HG02623 (cell line): ENCODE data around the gene ZNF816.
"Not testable (repeated sequence)": the region's sequence is repeated elsewhere in the genome, so short reads cannot be mapped to it uniquely, and the experiment has no call there.

Source experiments
- ATAC-seq: cut with Tn5 transposase; IDR thresholded peaks from one replicate; pipeline ENCODE4 v1.9.1; 2021; ENCODE audit warnings: moderate library complexity; ENCODE audit not compliant: unreplicated experiment

The ZNF816 gene

DNA sequence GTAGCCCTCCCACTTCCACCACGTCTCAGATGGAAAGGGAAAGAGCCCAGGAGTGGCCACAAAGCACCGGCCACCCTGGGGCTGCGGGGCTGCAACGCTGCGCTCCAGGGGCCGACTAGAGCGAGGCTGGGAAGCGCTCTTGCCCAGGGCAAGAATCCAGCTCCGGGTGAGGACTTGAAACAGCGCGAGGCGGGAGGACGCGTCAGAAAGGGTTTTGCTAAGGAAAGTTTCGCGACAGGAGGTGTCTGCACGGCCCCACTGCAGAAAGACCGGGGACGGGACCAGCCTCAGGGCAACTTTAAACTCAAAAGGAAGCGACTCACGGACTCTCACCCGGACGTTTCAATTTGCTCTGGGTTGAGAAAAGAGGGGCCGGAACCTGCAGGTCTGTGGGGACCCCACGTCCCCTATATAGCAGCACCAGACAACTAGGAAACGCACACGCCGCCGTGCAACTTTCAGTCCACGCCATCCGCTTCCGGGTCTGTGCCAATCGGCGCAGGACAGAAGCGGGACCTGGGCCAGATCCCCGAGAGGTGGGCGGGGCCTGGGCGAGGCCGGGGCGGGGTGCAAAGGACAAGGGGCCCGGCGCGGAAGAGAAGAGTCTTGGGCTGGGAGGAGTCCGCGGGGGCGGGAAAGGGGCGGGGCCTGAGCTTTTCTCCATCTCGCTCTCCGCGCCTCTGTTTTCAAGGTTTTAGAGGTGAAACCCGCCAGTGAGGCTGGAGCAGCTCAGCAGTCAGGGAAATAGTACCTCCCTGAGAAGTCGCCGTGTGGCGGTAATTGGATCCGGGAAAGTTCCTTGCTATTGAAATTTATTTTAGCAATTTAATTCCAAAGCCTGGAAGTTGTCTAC is at the start of gene ZNF816:
Gene ZNF816 (minus strand): TSS at position 488 of the 853 bp plus-strand sequence. CDS start 6,792 bp downstream, outside the sequence.
- ATAC-seq, result peak; percentile 94

DNA sequence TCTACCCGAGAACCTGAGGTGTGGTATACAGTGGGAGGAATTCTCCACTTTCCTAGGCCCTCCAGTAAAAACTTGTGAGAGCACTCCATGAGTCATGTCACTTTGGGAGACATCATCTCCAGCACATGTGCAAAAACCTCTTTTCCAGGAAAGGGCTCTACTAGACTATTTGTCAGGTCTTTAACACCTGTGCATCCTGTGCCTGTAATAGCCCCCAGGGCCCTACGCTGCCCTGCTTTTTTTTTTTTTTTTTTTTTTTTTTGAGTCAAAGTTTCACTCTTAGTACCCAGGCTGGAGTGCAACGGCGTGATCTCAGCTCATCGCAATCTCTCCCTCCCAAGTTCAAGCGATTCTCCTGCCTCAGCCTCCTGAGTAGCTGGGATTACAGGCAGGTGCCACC is 49.3 kb upstream of the ZNF816 start:
- no peak for ATAC-seq

DNA sequence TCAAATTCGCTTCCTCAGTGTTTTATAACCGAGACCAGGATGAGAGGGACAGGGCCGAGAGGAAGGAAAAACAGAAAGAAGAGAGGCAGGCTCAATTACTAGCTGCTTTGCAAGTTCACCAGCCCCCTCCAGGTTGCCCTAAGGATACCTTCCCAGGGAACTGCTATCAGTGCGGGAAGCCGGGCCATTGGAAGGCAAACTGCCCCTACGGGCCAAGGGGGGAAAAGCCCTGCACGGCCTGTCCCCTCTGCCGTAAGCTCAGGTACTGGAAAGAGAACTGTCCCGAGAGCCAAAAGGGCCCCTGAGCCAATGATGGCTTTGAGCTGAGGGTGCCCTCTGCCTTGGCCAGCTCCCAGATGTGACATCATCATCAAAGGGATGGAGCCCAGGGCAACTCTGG is 47.8 kb upstream of the ZNF816 start:
- ATAC-seq, result no peak

GRCh38 chr19:53008061-53008778 is 45.5 kb upstream of the ZNF816 start:
- ATAC-seq, result no peak

- no peak for ATAC-seq
Measured at GRCh38 chr19:53007606-53008005, 44.9 kb upstream of the ZNF816 start.

DNA sequence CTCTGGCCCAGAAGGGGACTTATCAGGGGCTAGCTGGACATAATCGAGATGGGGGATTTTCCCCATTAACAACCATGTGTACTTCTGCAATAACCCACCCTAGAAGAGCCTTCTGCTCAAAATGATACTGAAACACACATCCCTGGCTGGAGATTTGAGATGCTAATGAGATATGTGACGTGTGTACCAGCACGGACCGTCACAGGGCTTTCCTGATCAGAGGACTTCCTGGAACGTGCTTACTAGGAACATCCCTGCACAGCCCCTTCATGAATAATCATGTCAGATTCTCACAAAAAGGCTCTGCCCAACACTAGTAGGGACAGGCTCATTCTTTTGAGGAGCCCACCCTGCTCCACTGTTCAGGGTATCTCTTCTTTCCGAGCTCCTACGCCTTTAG is 44.5 kb upstream of the ZNF816 start:
- no peak for ATAC-seq

DNA sequence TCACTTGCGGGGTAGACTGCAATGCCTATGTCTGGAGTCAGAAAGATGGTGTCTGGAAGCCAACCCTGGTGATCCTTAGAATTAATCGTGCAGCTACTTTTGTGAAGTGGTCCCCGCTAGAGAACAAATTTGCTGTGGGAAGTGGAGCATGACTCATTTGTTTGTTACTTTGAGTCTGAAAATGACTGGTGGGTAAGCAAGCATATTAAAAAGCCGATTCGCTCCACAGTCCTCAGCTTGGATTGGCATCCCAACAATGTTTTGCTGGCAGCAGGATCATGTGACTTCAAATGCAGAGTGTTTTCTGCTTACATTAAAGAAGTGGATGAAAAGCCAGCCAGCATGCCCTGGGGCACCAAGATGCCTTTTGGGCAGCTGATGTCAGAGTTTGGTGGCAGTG is 41.6 kb upstream of the ZNF816 start:
- ATAC-seq, result no peak

GRCh38 chr19:53002479-53002878 is 39.8 kb upstream of the ZNF816 start:
- no peak for ATAC-seq

DNA sequence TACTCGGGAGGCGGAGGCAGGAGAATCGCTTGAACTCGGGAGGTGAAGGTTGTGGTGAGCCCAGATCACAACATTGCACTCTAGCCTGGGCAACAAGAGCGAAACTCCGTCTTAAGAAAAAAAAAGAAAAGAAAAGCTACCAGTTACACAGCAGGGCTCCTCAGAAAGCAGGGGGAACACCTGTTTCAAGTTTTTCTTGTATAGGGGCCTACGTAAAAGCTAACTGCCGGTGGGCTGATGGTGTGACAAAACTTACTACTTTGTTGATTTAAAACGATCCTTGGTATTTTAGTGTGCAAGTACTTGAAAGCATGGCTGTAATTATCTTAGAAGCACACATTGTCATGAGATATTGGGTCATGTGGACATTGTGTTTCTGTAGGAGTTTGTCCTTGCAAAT is 35.3 kb upstream of the ZNF816 start:
- ATAC-seq, result no peak

DNA sequence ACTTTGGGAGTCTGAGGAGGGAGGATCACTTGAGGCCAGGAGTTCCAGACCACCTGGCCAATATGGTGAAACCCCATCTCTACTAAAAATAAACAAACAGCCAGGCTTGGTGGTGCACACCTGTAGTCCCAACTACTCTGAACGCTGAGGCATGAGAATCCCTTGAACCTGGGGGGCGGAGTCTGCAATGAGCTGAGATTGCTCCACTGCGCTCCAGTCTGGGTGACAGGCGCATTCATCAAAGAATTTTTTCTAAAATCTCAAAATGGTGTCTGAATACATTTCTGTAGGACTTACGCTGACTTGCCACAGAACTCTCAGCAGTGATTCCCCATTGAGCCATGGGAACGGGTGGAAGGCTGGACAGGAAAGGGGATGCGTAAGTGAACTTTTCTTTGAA is 33.0 kb upstream of the ZNF816 start:
- ATAC-seq, result no peak

DNA sequence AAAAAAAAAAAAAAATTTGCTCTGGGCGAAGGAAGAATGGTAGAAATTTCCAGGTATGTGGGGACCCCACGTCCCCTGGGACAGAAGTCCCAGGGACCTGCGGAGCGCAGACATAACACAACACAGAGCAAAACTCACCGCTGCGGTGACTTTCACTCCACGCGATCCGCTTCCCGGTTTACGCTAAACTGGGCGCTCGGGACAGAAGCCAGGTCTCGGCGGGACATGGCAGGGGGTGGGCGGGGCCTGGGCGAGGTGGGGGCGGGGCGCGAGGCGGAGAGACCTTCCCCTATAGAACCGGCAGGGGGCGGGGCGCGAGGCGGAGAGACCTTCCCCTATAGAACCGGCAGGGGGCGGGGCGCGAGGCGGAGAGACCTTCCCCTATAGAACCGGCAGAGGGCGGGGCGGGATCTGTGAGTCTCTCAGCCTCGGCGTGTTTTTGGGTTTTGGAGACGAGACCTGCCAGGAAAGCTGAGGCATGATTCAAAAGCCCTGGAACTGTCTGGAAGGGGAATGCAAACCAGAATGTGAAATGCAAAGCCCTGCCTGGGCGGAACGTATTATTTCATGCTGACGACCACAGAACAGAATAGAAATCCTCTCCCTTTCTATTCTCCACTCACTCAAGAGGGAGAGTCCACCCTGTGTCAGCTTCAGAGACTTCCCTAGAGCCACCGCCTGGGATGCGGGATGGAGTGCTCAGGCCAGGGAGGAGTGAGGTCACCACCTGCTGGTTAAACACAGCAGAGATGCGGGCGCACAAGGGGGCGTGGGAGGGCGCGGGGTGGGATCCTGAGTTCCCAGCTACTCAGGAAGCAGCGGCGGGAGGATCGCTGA is 30.9 kb upstream of the ZNF816 start:
- ATAC-seq, result no peak

DNA sequence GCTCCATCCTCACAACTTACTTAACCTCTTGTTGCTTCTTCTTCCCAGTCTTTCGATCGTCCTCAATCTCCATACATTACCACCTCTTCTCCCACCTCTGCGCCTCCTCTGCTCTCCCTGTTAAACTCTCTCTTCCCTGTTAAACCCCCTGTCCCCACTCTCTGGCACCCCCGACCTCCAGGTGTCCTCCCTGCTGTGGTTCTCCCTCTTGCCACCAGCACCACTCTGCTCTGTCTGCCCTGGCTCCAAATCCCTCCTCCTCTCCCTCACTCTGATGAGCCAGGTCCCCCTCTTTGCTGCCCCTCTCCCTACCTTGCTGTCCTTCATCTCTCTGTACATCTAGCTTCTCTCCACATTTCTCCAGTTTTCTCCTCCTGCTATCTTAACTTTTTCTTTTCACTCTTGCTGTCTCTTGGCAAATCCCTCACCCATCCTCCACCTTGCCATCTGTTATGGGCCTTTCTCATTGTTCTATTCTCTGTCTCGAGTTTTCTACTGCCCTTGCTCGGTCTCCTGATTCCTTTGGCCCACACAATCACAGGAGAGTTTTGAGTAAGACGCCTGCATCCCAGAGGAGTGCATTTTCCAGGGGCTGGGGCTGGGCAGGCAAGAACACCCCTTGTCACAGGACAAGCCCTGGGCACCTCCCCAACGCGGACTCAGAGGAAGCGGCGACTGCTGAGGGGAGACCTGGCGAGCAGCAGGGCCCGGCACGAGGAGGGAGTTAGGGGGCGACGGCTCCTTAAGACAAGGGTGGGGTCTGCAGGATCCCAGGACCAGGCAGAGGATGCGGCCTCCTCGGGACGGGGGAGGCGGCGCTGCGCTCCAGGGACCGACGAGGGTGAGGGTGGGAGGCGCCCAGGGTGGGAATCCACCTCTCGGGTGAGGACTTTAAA is 29.7 kb upstream of the ZNF816 start:
- no peak for ATAC-seq

DNA sequence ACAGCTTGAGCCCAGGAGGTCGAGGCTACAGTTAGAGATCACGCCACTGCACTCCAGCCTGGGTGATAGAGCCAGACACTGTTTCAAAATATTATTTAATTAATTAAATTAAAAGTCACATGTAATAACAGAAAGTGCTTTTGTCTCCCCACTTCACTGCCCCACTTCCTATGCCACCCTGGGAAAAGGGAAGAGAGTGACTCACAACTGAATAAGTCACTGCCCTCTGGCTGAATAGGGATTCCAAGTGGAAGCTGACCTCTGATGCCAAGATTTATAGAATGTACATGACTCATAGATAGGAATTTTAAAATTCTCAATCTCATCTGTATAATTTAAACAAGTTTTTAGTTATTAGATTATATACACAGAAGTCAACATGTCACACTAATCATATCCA is 28.8 kb upstream of the ZNF816 start:
- ATAC-seq, result no peak

- ATAC-seq, result no peak
Measured at GRCh38 chr19:52990759-52991418, 28.2 kb upstream of the ZNF816 start.

DNA sequence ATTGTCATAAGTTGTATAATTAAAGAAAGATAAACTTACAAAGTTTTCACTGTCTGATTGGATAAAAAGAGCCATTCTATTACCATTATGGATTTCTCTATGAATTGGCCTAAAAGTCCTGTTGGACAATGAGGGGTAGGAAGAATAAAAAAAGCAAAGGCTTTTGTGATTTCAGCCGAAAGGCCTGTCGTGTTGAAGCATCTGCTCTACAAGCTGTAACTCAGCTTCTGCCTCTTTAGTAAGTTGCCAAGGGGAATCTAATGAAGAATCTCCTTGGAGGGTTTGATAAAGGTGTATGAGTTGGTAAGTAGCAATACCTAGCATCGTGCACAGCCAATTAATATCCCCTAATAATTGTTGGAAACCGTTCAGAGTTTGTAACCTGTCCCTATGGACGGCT is 25.8 kb upstream of the ZNF816 start:
- ATAC-seq, result no peak

- ATAC-seq, result no peak
Measured at GRCh38 chr19:52987221-52987620, 24.5 kb upstream of the ZNF816 start.

DNA sequence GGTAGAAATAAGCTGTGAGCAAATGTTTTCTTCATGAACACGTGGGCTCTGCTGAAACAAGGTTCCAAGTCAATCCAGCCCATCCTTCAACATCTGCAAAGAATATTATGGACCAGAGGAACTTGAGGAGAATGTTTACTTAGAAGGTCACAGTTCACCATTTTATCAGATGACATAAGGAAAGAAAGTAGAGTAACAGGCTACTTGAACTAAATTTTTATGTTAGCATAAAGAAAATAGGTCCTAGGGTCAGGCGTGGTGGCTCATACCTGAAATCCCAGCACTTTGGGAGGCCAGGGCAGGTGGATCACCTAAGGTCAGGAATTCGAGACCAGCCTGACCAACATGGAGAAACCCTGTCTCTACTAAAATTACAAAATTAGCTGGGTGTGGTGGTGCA is 20.5 kb upstream of the ZNF816 start:
- ATAC-seq, result not testable (repeated sequence)

- ATAC-seq, result no peak
Measured at GRCh38 chr19:52981329-52981728, 18.6 kb upstream of the ZNF816 start.

DNA sequence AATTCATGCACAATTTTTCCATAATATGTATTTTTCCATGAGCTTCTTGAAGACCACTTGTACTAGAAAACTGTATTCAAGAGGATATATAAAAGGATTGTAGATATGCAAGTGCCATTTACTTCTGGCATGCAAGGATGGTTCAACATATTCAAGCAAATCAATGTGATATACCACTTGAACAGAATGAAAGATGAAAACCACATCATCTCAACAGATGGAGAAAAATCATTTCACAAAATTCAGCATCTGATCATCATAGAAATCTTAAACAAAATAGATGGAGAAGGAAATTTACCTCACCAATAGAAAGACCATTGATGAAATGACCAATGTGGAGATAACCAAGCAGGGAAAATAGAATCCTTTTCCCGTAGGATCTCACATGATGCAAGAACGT is 5.1 kb upstream of the ZNF816 start:
- ATAC-seq, result no peak

DNA sequence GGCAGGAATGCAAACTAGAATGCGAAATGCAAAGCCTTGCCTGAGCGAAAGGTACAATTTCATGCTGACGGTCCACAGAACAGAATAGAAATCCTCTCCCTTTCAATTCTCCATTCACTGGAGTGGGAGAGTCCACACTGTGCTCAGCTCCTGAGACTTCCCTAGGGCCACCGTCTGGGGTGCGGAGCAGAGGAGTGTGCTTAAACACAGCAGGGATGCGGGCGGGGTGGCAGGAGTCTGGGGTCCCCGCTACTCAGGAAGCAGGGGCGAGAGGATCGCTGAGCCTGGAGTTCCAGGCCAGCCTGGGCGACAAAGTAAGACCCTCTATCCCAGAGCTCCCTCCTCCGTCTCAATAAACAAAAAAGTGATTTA is 552 bp upstream of the ZNF816 start:
- peak; percentile 11 for ATAC-seq
